NCI-H2081 (cell line): ENCODE data around the gene YAE1.

Source experiments
- DNase-seq, 2 experiments: peaks; one replicate each; lab custom pipeline; 2025; lab: John Stamatoyannopoulos, UW

The YAE1 gene

GRCh38 chr7:39607865-39608264 lies 41.7 kb downstream of the YAE1 start:
- no peak for DNase-seq

- no peak for DNase-seq
Observed at GRCh38 chr7:39608278-39608677, 42.1 kb downstream of the YAE1 start.

GRCh38 chr7:39609113-39609934 lies 43.1 kb downstream of the YAE1 start:
- no peak for DNase-seq

GRCh38 chr7:39609935-39610263 lies 43.7 kb downstream of the YAE1 start:
- DNase-seq = no peak

- DNase-seq = no peak
Observed at GRCh38 chr7:39613577-39613976, 47.4 kb downstream of the YAE1 start.

- DNase-seq = no peak
Observed at GRCh38 chr7:39614299-39614698, 48.1 kb downstream of the YAE1 start.

- DNase-seq = no peak
Observed at GRCh38 chr7:39615350-39615975, 49.3 kb downstream of the YAE1 start.

- no peak for DNase-seq
Observed at GRCh38 chr7:39616138-39616537, 49.9 kb downstream of the YAE1 start.

GRCh38 chr7:39617005-39617404 lies 50.8 kb downstream of the YAE1 start:
- no peak for DNase-seq

GRCh38 chr7:39618868-39619267 lies 52.7 kb downstream of the YAE1 start:
- no peak for DNase-seq

GRCh38 chr7:39620486-39620885 lies 54.3 kb downstream of the YAE1 start:
- no peak for DNase-seq

GRCh38 chr7:39621261-39621660 lies 55.1 kb downstream of the YAE1 start:
- DNase-seq = no peak

GRCh38 chr7:39621784-39622411 lies 55.7 kb downstream of the YAE1 start:
- no peak for DNase-seq
